Stimulated activated CD4-positive, alpha-beta T cell treated with anti-CD3 and anti-CD28 coated beads, Interleukin-15, amount 100 ng/mL, for 24 hours (primary cell): ENCODE data around the gene ARHGAP5.

Experiments
- DNase-seq: peaks from one replicate; pipeline ENCODE4 v3.0.0-alpha.2; 2020

Gene ARHGAP5

GRCh38 chr14:32078023-32078857, 1.1 kb downstream of the ARHGAP5 start:
- DNase-seq = peak; percentile 7

- DNase-seq = peak; percentile 27
These were observed 1.7 kb downstream of the ARHGAP5 start for GRCh38 chr14:32078858-32079216.

- no peak for DNase-seq
These were observed 2.2 kb downstream of the ARHGAP5 start for GRCh38 chr14:32079264-32079663.

- no peak for DNase-seq
These were observed 3.0 kb downstream of the ARHGAP5 start for GRCh38 chr14:32080001-32080510.

- DNase-seq = no peak
These were observed 4.8 kb downstream of the ARHGAP5 start for GRCh38 chr14:32081901-32082300.

- no peak for DNase-seq
These were observed 6.2 kb downstream of the ARHGAP5 start for GRCh38 chr14:32083315-32083624.

GRCh38 chr14:32083789-32084188, 6.7 kb downstream of the ARHGAP5 start:
- no peak for DNase-seq

GRCh38 chr14:32085182-32085844, 8.2 kb downstream of the ARHGAP5 start:
- DNase-seq = no peak

GRCh38 chr14:32085845-32086383, 8.8 kb downstream of the ARHGAP5 start:
- DNase-seq = no peak

GRCh38 chr14:32087173-32087861, 10.2 kb downstream of the ARHGAP5 start:
- no peak for DNase-seq

GRCh38 chr14:32087907-32088306, 10.8 kb downstream of the ARHGAP5 start:
- no peak for DNase-seq

GRCh38 chr14:32090686-32091085, 13.6 kb downstream of the ARHGAP5 start:
- DNase-seq = no peak

- no peak for DNase-seq
These were observed 22.4 kb downstream of the ARHGAP5 start for GRCh38 chr14:32099473-32099872.

- no peak for DNase-seq
These were observed 23.1 kb downstream of the ARHGAP5 start for GRCh38 chr14:32100175-32100574.

GRCh38 chr14:32102152-32102787, 25.2 kb downstream of the ARHGAP5 start:
- DNase-seq = no peak

- DNase-seq = no peak
These were observed 25.9 kb downstream of the ARHGAP5 start for GRCh38 chr14:32102968-32103367.

- no peak for DNase-seq
These were observed 27.2 kb downstream of the ARHGAP5 start for GRCh38 chr14:32104308-32104707.

- DNase-seq = no peak
These were observed 27.7 kb downstream of the ARHGAP5 start for GRCh38 chr14:32104803-32105202.

- DNase-seq = no peak
These were observed 32.8 kb downstream of the ARHGAP5 start for GRCh38 chr14:32109676-32110547.

GRCh38 chr14:32110548-32110896, 33.4 kb downstream of the ARHGAP5 start:
- DNase-seq = no peak

- DNase-seq = no peak
These were observed 44.4 kb downstream of the ARHGAP5 start for GRCh38 chr14:32121536-32121935.

GRCh38 chr14:32121948-32122347, 44.8 kb downstream of the ARHGAP5 start:
- no peak for DNase-seq
